Measurements from ENCODE around the gene TPI1.

Gene TPI1

DNA sequence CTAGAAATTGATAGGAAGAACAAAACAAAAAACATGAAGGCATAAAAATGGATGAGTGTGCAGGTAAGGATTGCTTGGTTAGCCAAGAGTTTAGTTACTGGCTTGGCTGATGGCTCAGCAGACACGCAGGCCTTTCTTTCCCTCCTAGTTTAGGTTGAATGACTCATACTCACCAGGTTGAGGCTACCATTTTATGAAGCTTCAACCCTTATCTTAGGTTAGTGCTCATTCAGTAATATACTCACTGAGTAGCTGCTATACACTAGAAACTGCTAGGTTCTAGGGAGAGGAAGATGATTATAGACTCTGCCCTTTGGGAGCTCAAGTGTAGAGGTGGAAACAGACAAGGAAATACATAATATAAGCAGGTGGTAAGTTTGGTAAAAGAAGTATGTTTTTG is 33.1 kb upstream of the TPI1 start:
- TF ChIP-seq, protein P1, sequence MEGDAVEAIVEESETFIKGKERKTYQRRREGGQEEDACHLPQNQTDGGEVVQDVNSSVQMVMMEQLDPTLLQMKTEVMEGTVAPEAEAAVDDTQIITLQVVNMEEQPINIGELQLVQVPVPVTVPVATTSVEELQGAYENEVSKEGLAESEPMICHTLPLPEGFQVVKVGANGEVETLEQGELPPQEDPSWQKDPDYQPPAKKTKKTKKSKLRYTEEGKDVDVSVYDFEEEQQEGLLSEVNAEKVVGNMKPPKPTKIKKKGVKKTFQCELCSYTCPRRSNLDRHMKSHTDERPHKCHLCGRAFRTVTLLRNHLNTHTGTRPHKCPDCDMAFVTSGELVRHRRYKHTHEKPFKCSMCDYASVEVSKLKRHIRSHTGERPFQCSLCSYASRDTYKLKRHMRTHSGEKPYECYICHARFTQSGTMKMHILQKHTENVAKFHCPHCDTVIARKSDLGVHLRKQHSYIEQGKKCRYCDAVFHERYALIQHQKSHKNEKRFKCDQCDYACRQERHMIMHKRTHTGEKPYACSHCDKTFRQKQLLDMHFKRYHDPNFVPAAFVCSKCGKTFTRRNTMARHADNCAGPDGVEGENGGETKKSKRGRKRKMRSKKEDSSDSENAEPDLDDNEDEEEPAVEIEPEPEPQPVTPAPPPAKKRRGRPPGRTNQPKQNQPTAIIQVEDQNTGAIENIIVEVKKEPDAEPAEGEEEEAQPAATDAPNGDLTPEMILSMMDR (IDR thresholded peaks at IDR 0.05; ENCODE audit: insufficient read depth, low read depth, low read length, missing control alignments): no peak
- H3K4me3 ChIP-seq (ENCODE audit: low read depth, low read length): no peak overlapping the region
- DNase-seq (ENCODE audit: low read depth): no peak

GRCh38 chr12:6834873-6835272 is 32.5 kb upstream of the TPI1 start:
- no peak for DNase-seq (ENCODE audit: low read depth)
- no peak overlapping the region for H3K4me3 ChIP-seq (ENCODE audit: low read depth, low read length)
- TF ChIP-seq, protein P1 (IDR thresholded peaks at IDR 0.05; ENCODE audit: insufficient read depth, low read depth, low read length, missing control alignments): no peak

- no peak overlapping the region for H3K4me3 ChIP-seq (ENCODE audit: low read depth, low read length)
- DNase-seq (ENCODE audit: low read depth): no peak
- TF ChIP-seq, protein P1 (IDR thresholded peaks at IDR 0.05; ENCODE audit: insufficient read depth, low read depth, low read length, missing control alignments): no peak
Measured at GRCh38 chr12:6836851-6837250, 30.5 kb upstream of the TPI1 start.

DNA sequence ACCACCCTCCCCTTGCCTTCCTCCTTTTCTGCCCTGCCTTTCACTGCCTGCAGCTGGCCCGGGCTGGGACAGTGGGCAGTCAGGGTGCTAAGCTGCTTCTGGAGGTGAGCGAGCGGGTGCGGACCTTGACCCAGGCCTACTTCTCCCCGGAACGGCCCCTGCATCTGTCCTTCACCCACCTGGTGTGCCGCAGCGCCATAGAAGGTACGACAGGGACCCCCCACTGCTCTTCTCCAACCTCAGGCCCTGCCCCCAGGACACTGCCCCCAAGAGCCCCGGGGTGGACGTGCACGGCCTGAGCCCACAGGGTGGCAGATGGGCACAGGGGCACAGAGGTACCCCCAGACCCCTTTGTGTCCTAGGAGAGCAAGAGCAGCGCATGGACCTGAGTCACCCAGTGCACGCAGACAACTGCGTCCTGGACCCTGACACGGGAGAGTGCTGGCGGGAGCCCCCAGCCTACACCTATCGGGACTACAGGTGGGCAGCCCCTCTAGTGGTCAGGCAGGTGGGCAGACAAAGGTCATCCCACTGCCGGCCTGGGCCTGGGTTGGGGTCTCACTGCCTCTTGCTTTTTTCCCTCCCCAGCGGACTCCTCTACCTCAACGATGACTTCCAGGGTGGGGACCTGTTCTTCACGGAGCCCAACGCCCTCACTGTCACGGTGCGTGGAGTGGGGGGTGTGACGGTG is 29.8 kb upstream of the TPI1 start:
- TF ChIP-seq, protein P1 (IDR thresholded peaks at IDR 0.05; ENCODE audit: insufficient read depth, low read depth, low read length, missing control alignments): no peak
- DNase-seq (ENCODE audit: low read depth): no peak

DNA sequence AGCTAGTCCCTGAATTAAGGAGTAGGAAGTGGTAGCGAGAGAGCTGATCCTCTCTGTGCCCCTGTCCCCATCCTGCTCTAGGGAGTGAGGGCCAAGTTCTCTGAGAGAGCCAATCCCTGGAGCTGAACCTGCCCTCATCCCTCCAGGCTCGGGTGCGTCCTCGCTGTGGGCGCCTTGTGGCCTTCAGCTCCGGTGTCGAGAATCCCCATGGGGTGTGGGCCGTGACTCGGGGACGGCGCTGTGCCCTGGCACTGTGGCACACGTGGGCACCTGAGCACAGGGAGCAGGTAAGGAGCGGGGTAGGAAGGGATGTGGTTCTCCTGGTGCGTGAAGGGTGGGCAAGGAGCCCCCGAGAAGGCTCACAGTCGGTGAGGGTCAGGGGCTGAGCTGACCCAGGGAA is 28.5 kb upstream of the TPI1 start:
- no peak for DNase-seq (ENCODE audit: low read depth)

More for the DNA sequence above, 29.8 kb upstream of the TPI1 start:
- no peak overlapping the region for H3K4me3 ChIP-seq (ENCODE audit: low read depth, low read length)

GRCh38 chr12:6839482-6840201 is 27.7 kb upstream of the TPI1 start:
- DNase-seq (ENCODE audit: low read depth): peak; percentile 78
- H3K4me3 ChIP-seq (ENCODE audit: low read depth, low read length): no peak overlapping the region
- TF ChIP-seq, protein P1 (IDR thresholded peaks at IDR 0.05; ENCODE audit: insufficient read depth, low read depth, low read length, missing control alignments): no peak

More for the DNA sequence above, 28.5 kb upstream of the TPI1 start:
- no peak overlapping the region for H3K4me3 ChIP-seq (ENCODE audit: low read depth, low read length)
- TF ChIP-seq, protein P1 (IDR thresholded peaks at IDR 0.05; ENCODE audit: insufficient read depth, low read depth, low read length, missing control alignments): no peak
